BLaER1 (cell line): Measurements from ENCODE around the gene COA8.
A peak's percentile ranks its signal among the peaks of the same experiment; 100 is the strongest.

ENCODE experiments used
- H3K27ac ChIP-seq: shearing (Covaris generic); formaldehyde crosslinking; 2 replicates; pipeline ENCODE4 v1.8.1; 2022
- H3K27me3 ChIP-seq: shearing (Covaris generic); formaldehyde crosslinking; 2 replicates; pipeline ENCODE4 v1.8.1; 2022
- H3K36me3 ChIP-seq: shearing (Covaris generic); formaldehyde crosslinking; 2 replicates; pipeline ENCODE4 v1.8.1; 2022
- H3K4me1 ChIP-seq: shearing (Covaris generic); formaldehyde crosslinking; 2 replicates; pipeline ENCODE4 v1.8.1; 2022
- H3K4me2 ChIP-seq: shearing (Covaris generic); formaldehyde crosslinking; 2 replicates; pipeline ENCODE4 v1.8.1; 2022
- H3K4me3 ChIP-seq: shearing (Covaris generic); formaldehyde crosslinking; 2 replicates; pipeline ENCODE4 v1.8.1; 2022
- H3K9ac ChIP-seq: shearing (Covaris generic); formaldehyde crosslinking; 2 replicates; pipeline ENCODE4 v1.8.1; 2022
- H3K9me3 ChIP-seq: shearing (Covaris generic); formaldehyde crosslinking; 2 replicates; pipeline ENCODE4 v1.8.1; 2022
- H4K20me1 ChIP-seq: shearing (Covaris generic); formaldehyde crosslinking; 2 replicates; pipeline ENCODE4 v1.8.1; 2022
- Cebpa-rat ChIP-seq: shearing (Covaris generic); IDR thresholded peaks from 2 replicates; pipeline ENCODE4 v1.8.1; 2022

Gene COA8

GRCh38 chr14:103537175-103537990, 25.4 kb upstream of the COA8 start:
- H3K27me3 ChIP-seq, result no peaks in the 10 kb centered on the region
- no peak overlapping the region for H3K27ac ChIP-seq

GRCh38 chr14:103538291-103539055, 24.3 kb upstream of the COA8 start:
- 0 out of 2 replicates have a peak overlapping the region, but pooled peaks have one; percentile 24 for H3K9ac ChIP-seq
- peak overlapping the region; percentile 35; the same call in 1 of the 2 replicates for H3K27ac ChIP-seq
- no peak for TF ChIP-seq Cebpa-rat
- peaks cover 37% of the 10 kb centered on the region for H3K36me3 ChIP-seq
- H3K4me2 ChIP-seq, result peak overlapping the region; percentile 91
- no peaks in the 10 kb centered on the region for H3K27me3 ChIP-seq
- H3K4me3 ChIP-seq, result no peak overlapping the region
- H4K20me1 ChIP-seq, result peaks cover 45% of the 10 kb centered on the region
- H3K4me1 ChIP-seq, result peaks cover 56% of the 10 kb centered on the region
- no peaks in the 10 kb centered on the region for H3K9me3 ChIP-seq

More at GRCh38 chr14:103537175-103537990, 25.4 kb upstream of the COA8 start:
- H3K4me1 ChIP-seq, result peaks cover 45% of the 10 kb centered on the region
- H3K4me3 ChIP-seq, result no peak overlapping the region
- H3K9ac ChIP-seq, result no peak overlapping the region
- peaks cover 48% of the 10 kb centered on the region for H3K36me3 ChIP-seq
- TF ChIP-seq Cebpa-rat, result no peak
- H3K4me2 ChIP-seq, result no peak overlapping the region
- no peaks in the 10 kb centered on the region for H3K9me3 ChIP-seq
- peaks cover 56% of the 10 kb centered on the region for H4K20me1 ChIP-seq

- H3K27ac ChIP-seq, result 0 out of 2 replicates have a peak overlapping the region, but pooled peaks have one; percentile 35
- no peaks in the 10 kb centered on the region for H3K27me3 ChIP-seq
- peaks cover 37% of the 10 kb centered on the region for H4K20me1 ChIP-seq
- peaks cover 30% of the 10 kb centered on the region for H3K36me3 ChIP-seq
- H3K9me3 ChIP-seq, result no peaks in the 10 kb centered on the region
- 0 out of 2 replicates have a peak overlapping the region, but pooled peaks have one; percentile 24 for H3K9ac ChIP-seq
- H3K4me2 ChIP-seq, result peak overlapping the region; percentile 91
- H3K4me3 ChIP-seq, result no peak overlapping the region
- peaks cover 64% of the 10 kb centered on the region for H3K4me1 ChIP-seq
- no peak for TF ChIP-seq Cebpa-rat
Observed at GRCh38 chr14:103539056-103539825, 23.5 kb upstream of the COA8 start.

GRCh38 chr14:103540821-103541708, 21.7 kb upstream of the COA8 start:
- Histone ChIP-seq H3K9me3 (no peaks in the 10 kb centered on the region), H3K9ac (peak overlapping the region; percentile 72; the same call in 1 of the 2 replicates), H3K4me1 (peaks cover 82% of the 10 kb centered on the region), H4K20me1 (peaks cover 19% of the 10 kb centered on the region), H3K27ac (peak overlapping the region; percentile 87), H3K27me3 (no peaks in the 10 kb centered on the region), H3K4me2 (peak overlapping the region; percentile 91), H3K36me3 (peaks cover 11% of the 10 kb centered on the region), H3K4me3 (no peak overlapping the region)
- TF ChIP-seq Cebpa-rat, result no peak

- H3K36me3 ChIP-seq, result peaks cover 3% of the 10 kb centered on the region; the same call in 1 of the 2 replicates
- peak overlapping the region; percentile 48; the same call in 1 of the 2 replicates for H3K4me3 ChIP-seq
- H3K4me1 ChIP-seq, result peaks cover 91% of the 10 kb centered on the region
- H3K9ac ChIP-seq, result peak overlapping the region; percentile 72
- TF ChIP-seq Cebpa-rat, result no peak
- H4K20me1 ChIP-seq, result peaks cover 12% of the 10 kb centered on the region; the same call in 1 of the 2 replicates
- H3K9me3 ChIP-seq, result no peaks in the 10 kb centered on the region
- H3K27me3 ChIP-seq, result no peaks in the 10 kb centered on the region
- H3K4me2 ChIP-seq, result peak overlapping the region; percentile 91
- H3K27ac ChIP-seq, result peak overlapping the region; percentile 87
Observed at GRCh38 chr14:103541709-103542604, 20.8 kb upstream of the COA8 start.

GRCh38 chr14:103542605-103543088, 20.1 kb upstream of the COA8 start:
- no peak for TF ChIP-seq Cebpa-rat
- Histone ChIP-seq H3K27ac (peak overlapping the region; percentile 87), H4K20me1 (peaks cover 12% of the 10 kb centered on the region; the same call in 1 of the 2 replicates), H3K4me3 (peak overlapping the region; percentile 48; the same call in 1 of the 2 replicates), H3K4me1 (peaks cover 98% of the 10 kb centered on the region), H3K9me3 (no peaks in the 10 kb centered on the region), H3K9ac (peak overlapping the region; percentile 72), H3K27me3 (no peaks in the 10 kb centered on the region), H3K4me2 (peak overlapping the region; percentile 91), H3K36me3 (no peaks in the 10 kb centered on the region)

- peak overlapping the region; percentile 72 for H3K9ac ChIP-seq
- no peak for TF ChIP-seq Cebpa-rat
- H3K4me2 ChIP-seq, result peak overlapping the region; percentile 91
Observed at GRCh38 chr14:103543140-103543539, 19.6 kb upstream of the COA8 start.

More at GRCh38 chr14:103543140-103543539, 19.6 kb upstream of the COA8 start:
- Histone ChIP-seq H3K4me1 (peaks cover 100% of the 10 kb centered on the region), H3K9me3 (no peaks in the 10 kb centered on the region), H3K4me3 (peak overlapping the region; percentile 48; the same call in 1 of the 2 replicates), H3K27me3 (no peaks in the 10 kb centered on the region), H3K27ac (peak overlapping the region; percentile 87), H3K36me3 (no peaks in the 10 kb centered on the region), H4K20me1 (peaks cover 8% of the 10 kb centered on the region; the same call in 1 of the 2 replicates)
